Adrenal gland (tissue), 5 donors: Measurements from ENCODE around the gene ANO6.

Source experiments
- POLR2A ChIP-seq, 2 donors: fragments of 450-650 bp; IDR thresholded peaks; one replicate each; pipeline ENCODE4 v1.6.1; 2017; ENCODE audit warnings: antibody characterized with exemption in 2 of 2, mild to moderate bottlenecking in 2 of 2, moderate library complexity in 1 of 2
- TF ChIP-seq, protein P1 (sequence below), 6 experiments: fragments of 450-650 bp in 4 of 6; fragments of 200-600 bp in 2 of 6; sonication (generic) in 1 of 6; IDR thresholded peaks; 1 replicate in 5 of 6; 2 replicates in 1 of 6; pipeline versions ENCODE4 v1.5.1 to v1.8.0; 2016 to 2021; ENCODE audit warnings: antibody characterized with exemption in 6 of 6, mild to moderate bottlenecking in 2 of 6, moderate library complexity in 1 of 6
- donor health status: DM: no; HTN: no; CAD: no.

- TF ChIP-seq, protein P1, sequence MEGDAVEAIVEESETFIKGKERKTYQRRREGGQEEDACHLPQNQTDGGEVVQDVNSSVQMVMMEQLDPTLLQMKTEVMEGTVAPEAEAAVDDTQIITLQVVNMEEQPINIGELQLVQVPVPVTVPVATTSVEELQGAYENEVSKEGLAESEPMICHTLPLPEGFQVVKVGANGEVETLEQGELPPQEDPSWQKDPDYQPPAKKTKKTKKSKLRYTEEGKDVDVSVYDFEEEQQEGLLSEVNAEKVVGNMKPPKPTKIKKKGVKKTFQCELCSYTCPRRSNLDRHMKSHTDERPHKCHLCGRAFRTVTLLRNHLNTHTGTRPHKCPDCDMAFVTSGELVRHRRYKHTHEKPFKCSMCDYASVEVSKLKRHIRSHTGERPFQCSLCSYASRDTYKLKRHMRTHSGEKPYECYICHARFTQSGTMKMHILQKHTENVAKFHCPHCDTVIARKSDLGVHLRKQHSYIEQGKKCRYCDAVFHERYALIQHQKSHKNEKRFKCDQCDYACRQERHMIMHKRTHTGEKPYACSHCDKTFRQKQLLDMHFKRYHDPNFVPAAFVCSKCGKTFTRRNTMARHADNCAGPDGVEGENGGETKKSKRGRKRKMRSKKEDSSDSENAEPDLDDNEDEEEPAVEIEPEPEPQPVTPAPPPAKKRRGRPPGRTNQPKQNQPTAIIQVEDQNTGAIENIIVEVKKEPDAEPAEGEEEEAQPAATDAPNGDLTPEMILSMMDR (IDR thresholded peaks at IDR 0.05): no peak
- no peak for TF ChIP-seq POLR2A (IDR thresholded peaks at IDR 0.05)
Measured at GRCh38 chr12:45408729-45409114, 192.8 kb downstream of the ANO6 start.
